K562 (cell line): ENCODE data around the gene GPR35.

Source experiments
- ATF6 ChIP-seq: sonication (generic); formaldehyde crosslinking; IDR thresholded peaks from 2 replicates; pipeline ENCODE4 v1.4.0; 2020; ENCODE audit warnings: mild to moderate bottlenecking, missing genetic modification reagents
- HBP1 ChIP-seq: fragments of 450-650 bp; formaldehyde crosslinking; IDR thresholded peaks from 2 replicates; pipeline ENCODE4 v1.4.0; 2022; ENCODE audit warnings: missing genetic modification characterization
- JUNB ChIP-seq: fragments of 450-650 bp; formaldehyde crosslinking; conservative IDR thresholded peaks from 2 replicates; pipeline ENCODE4 v1.4.0; 2020; ENCODE audit warnings: mild to moderate bottlenecking
- MAX ChIP-seq: sonication (generic); formaldehyde crosslinking; IDR thresholded peaks from 2 replicates; pipeline ENCODE4 v1.9.0; 2022; ENCODE audit warnings: mild to moderate bottlenecking, missing genetic modification reagents
- POLR2A ChIP-seq: fragments of 450-650 bp; conservative IDR thresholded peaks from 2 replicates; pipeline ENCODE4 v1.6.1; 2016
- RFX5 ChIP-seq: IDR thresholded peaks from 2 replicates; pipeline ENCODE4 v1.6.1; 2011; ENCODE audit warnings: low read depth, mild to moderate bottlenecking, improper control_type of control experiment, low read length
- ZNF232 ChIP-seq: sonication (generic); formaldehyde crosslinking; IDR thresholded peaks from 2 replicates; pipeline ENCODE4 v1.8.0; 2022; ENCODE audit warnings: mild to moderate bottlenecking, missing genetic modification reagents
- ZNF318 ChIP-seq, 2 experiments: fragments of 450-650 bp; IDR thresholded peaks; 2 replicates each; pipeline ENCODE4 v1.6.1; 2016; ENCODE audit warnings: mild to moderate bottlenecking in 2 of 2, borderline replicate concordance in 1 of 2, low read depth in 1 of 2, moderate library complexity in 1 of 2
- TF ChIP-seq, protein P1 (sequence below): sonication (generic); formaldehyde crosslinking; IDR thresholded peaks from 2 replicates; pipeline ENCODE4 v1.8.0; 2022; ENCODE audit warnings: missing genetic modification reagents, mild to moderate bottlenecking, moderate library complexity, borderline replicate concordance
- TF ChIP-seq, protein P2 (sequence below), 3 experiments: IDR thresholded peaks in 2 of 3; conservative IDR thresholded peaks in 1 of 3; 2 replicates each; pipeline ENCODE4 v1.5.1; 2011 to 2012; ENCODE audit warnings: low read length in 3 of 3, mild to moderate bottlenecking in 3 of 3, control low read depth in 2 of 3, improper control_type of control experiment in 1 of 3, inconsistent platforms in 1 of 3, low read depth in 1 of 3, mixed read lengths in 1 of 3, moderate library complexity in 1 of 3; ENCODE audit not compliant: insufficient read depth in 2 of 3

DNA sequence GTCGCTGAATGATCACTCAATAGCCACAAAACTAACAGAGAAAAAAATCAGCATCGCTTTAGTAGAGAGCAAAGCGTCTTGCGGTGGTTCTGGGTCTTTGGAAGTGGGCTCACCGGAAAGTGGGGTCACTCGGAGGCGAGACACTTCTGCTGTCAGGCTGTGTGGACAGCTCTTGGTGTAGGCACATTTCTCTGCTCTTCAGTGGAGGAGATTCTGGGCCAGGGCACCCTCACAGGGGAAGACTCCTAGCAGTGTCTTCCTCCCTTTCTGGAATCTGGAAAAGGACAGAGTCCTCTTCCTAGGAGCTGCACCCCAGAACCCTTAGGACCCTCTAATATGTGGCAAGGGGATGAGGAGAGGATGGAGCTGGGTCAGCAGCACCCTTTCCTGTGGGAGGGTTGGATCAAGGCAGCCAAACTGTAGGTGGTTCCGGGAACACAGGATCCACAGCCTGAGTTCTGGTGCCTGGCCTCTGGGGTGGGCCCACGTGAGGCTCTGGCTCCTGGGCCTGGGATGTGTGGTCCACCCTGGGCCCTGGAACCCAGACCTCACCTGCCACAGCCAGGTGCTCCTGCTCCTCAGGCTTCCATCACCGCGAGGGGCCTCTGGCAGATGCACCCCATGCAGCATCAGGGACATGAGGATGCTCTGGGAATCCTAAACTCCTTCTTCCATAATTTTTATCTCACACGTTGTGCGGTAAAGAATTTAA is 25.1 kb downstream of the GPR35 start:
- TF ChIP-seq JUNB (CRISPR knock-in tag) (no peak), POLR2A (no peak), ZNF232 (CRISPR knock-in tag) (no peak), RFX5 (no peak), ATF6 (CRISPR knock-in tag) (no peak), HBP1 (no peak), MAX (CRISPR knock-in tag) (no peak), ZNF318 (IDR thresholded peaks at IDR 0.05; ENCODE audit: borderline replicate concordance in 1 of 2, low read depth in 1 of 2) (no peak)
- TF ChIP-seq, protein P1, sequence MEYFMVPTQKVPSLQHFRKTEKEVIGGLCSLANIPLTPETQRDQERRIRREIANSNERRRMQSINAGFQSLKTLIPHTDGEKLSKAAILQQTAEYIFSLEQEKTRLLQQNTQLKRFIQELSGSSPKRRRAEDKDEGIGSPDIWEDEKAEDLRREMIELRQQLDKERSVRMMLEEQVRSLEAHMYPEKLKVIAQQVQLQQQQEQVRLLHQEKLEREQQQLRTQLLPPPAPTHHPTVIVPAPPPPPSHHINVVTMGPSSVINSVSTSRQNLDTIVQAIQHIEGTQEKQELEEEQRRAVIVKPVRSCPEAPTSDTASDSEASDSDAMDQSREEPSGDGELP (CRISPR knock-in tag), result no peak
- TF ChIP-seq, protein P2, sequence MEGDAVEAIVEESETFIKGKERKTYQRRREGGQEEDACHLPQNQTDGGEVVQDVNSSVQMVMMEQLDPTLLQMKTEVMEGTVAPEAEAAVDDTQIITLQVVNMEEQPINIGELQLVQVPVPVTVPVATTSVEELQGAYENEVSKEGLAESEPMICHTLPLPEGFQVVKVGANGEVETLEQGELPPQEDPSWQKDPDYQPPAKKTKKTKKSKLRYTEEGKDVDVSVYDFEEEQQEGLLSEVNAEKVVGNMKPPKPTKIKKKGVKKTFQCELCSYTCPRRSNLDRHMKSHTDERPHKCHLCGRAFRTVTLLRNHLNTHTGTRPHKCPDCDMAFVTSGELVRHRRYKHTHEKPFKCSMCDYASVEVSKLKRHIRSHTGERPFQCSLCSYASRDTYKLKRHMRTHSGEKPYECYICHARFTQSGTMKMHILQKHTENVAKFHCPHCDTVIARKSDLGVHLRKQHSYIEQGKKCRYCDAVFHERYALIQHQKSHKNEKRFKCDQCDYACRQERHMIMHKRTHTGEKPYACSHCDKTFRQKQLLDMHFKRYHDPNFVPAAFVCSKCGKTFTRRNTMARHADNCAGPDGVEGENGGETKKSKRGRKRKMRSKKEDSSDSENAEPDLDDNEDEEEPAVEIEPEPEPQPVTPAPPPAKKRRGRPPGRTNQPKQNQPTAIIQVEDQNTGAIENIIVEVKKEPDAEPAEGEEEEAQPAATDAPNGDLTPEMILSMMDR (IDR thresholded peaks at IDR 0.05 in 2 of 3, conservative IDR thresholded peaks at IDR 0.05 in 1 of 3; ENCODE audit: insufficient read depth in 2 of 3, low read depth in 1 of 3, low read length in 3 of 3), result no peak
